Sigmoid colon (tissue), 7 donors: ENCODE data around the gene ZDHHC13. TPM values are rescaled to one million over a fixed set of nuclear protein-coding genes. Genes with fewer than 3 reads are reported as not detected.

Experiments used
- DNase-seq: peaks from one replicate; pipeline ENCODE4 v3.0.0-alpha.2; 2019
- H3K27ac ChIP-seq, 4 donors: fragments of 200-600 bp; sonication (generic); one replicate each; pipeline ENCODE4 v1.5.1; 2016 to 2019; ENCODE audit warnings: mild to moderate bottlenecking in 1 of 4
- H3K27me3 ChIP-seq, 3 donors: fragments of 200-600 bp; sonication (generic); one replicate each; pipeline ENCODE4 v1.5.1; 2019; ENCODE audit warnings: mild to moderate bottlenecking in 1 of 3
- H3K36me3 ChIP-seq, 4 donors: fragments of 200-600 bp; sonication (generic); one replicate each; pipeline ENCODE4 v1.5.1; 2016 to 2019
- H3K4me1 ChIP-seq, 4 donors: fragments of 200-600 bp; sonication (generic); one replicate each; pipeline ENCODE4 v1.5.1; 2017 to 2019
- H3K4me3 ChIP-seq, 4 donors: fragments of 200-600 bp; sonication (generic); one replicate each; pipeline ENCODE4 v1.5.1; 2017 to 2019; ENCODE audit warnings: mild to moderate bottlenecking in 2 of 4, moderate library complexity in 1 of 4
- H3K9me3 ChIP-seq, 4 donors: fragments of 200-600 bp in 3 of 4; sonication (generic) in 3 of 4; one replicate each; pipeline versions ENCODE4 v1.5.1 to v1.6.1; 2013 to 2019
- CTCF ChIP-seq, 4 experiments: fragments of 450-650 bp in 3 of 4; fragments of 200-600 bp in 1 of 4; IDR thresholded peaks; one replicate each; pipeline ENCODE4 v1.5.1; 2016 to 2019; ENCODE audit warnings: antibody characterized with exemption in 4 of 4, mild to moderate bottlenecking in 3 of 4, moderate library complexity in 2 of 4
- EP300 ChIP-seq, 4 donors: sonication (generic); formaldehyde crosslinking; IDR thresholded peaks; one replicate each; pipeline ENCODE4 v1.6.1; 2017; ENCODE audit warnings: antibody characterized with exemption in 4 of 4
- POLR2A ChIP-seq, 2 donors: fragments of 450-650 bp; IDR thresholded peaks; one replicate each; pipeline ENCODE4 v1.6.1; 2016; ENCODE audit warnings: antibody characterized with exemption in 2 of 2, mild to moderate bottlenecking in 2 of 2, moderate library complexity in 2 of 2
- POLR2AphosphoS5 ChIP-seq, 4 donors: sonication (generic); formaldehyde crosslinking; IDR thresholded peaks; one replicate each; pipeline ENCODE4 v1.6.1; 2017; ENCODE audit warnings: antibody characterized with exemption in 4 of 4
- WGBS, 2 donors: extraction: QIAGEN DNeasy Blood & Tissue Kit; methylation state at CpG; one replicate each; pipeline ENCODE4 v1.1.7; 2013; 5-methylcytosine and 5-hydroxymethylcytosine counted together
- intact Hi-C: fragments of 100-400 bp; cut with DNase I; formaldehyde crosslinking; loops from one replicate; pipeline ENCODE4 v1.15.1; 2023
- polyA plus RNA-seq, 3 donors: library from polyadenylated mRNA; stranded (reverse); fragments of 200-250 nt; gene quantifications; one replicate each; pipeline ENCODE4 v1.2.3, GENCODE V29; 2013
- total RNA-seq, 4 donors: library from RNA; depleted of rRNA; stranded (reverse); fragments of >200 nt; gene quantifications; one replicate each; pipeline ENCODE4 v1.1.0, GENCODE V29; 2016
- donor health status: healthy with polysubstance abuse.
- donor health status: Bipolar disorder and iron deficiency.
- donor health status: healthy.

ZDHHC13 gene
- total and polyA plus RNA-seq, 7 donors: 6.6 to 18.4 (median 7.5) TPM

DNA sequence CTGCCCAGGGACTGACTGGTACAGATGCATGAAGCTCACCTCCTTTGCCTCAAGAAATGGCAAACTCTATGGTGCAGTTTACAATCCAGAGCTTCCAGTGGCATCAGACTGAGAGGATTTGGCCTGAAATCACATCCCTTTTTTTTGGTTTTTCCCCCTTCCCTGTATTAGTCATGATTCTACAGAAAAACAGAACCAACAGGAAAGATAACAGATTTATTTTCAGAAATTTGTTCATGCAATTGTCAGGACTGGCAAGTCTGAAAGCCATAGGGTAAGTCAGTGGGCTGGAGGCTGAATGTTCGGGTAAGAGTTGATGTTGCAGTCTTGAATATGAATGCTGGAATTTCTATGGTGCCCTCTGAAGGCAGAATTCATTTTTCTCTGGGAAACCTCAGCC, 12.0 kb upstream of the ZDHHC13 start:
- no peak for TF ChIP-seq CTCF (IDR thresholded peaks at IDR 0.05)
- TF ChIP-seq POLR2A (IDR thresholded peaks at IDR 0.05): no peak
- no peak for TF ChIP-seq EP300 (IDR thresholded peaks at IDR 0.05)
- TF ChIP-seq POLR2AphosphoS5 (IDR thresholded peaks at IDR 0.05): no peak
- H3K27me3 ChIP-seq: no peaks in the 10 kb centered on the region
- intact Hi-C loops: no loop called here
- H3K9me3 ChIP-seq: no peaks in the 10 kb centered on the region
- DNase-seq: no peak
- no peak overlapping the region for H3K27ac ChIP-seq
- 91 to 93% methylated on average over 1 of the region's 1 CpG for WGBS, 2 donors
- no peak overlapping the region for H3K4me3 ChIP-seq
- H3K4me1 ChIP-seq: no peaks in the 10 kb centered on the region
- H3K36me3 ChIP-seq: no peaks in the 10 kb centered on the region

DNA sequence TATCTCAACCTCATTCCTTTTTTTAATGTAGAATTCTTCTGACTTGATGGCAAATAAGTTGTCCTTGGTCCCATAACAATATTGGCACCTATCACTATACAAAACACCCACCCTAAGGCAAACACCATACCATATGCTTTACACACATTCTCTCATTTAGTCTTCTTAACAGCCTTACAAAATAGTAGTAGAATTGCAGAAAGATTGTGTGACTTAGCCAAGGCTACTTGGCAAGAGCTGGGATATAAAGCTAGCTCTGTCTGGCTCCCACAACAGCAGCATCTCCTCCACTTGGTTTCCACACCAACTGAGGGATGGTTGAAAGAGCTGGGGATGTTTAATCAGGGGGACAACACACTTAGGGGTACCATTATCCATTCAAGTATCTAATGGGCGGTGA, 9.8 kb upstream of the ZDHHC13 start:
- H3K27ac ChIP-seq: no peak overlapping the region
- TF ChIP-seq EP300 (IDR thresholded peaks at IDR 0.05): no peak
- TF ChIP-seq POLR2A (IDR thresholded peaks at IDR 0.05): no peak
- no peak for TF ChIP-seq CTCF (IDR thresholded peaks at IDR 0.05)
- H3K4me3 ChIP-seq: no peak overlapping the region
- H3K9me3 ChIP-seq: no peaks in the 10 kb centered on the region
- no peaks in the 10 kb centered on the region for H3K27me3 ChIP-seq
- DNase-seq: no peak
- 96 to 99% methylated on average over 1 of the region's 1 CpG for WGBS, 2 donors
- no peaks in the 10 kb centered on the region for H3K36me3 ChIP-seq
- intact Hi-C loops: no loop called here
- no peaks in the 10 kb centered on the region for H3K4me1 ChIP-seq

DNA sequence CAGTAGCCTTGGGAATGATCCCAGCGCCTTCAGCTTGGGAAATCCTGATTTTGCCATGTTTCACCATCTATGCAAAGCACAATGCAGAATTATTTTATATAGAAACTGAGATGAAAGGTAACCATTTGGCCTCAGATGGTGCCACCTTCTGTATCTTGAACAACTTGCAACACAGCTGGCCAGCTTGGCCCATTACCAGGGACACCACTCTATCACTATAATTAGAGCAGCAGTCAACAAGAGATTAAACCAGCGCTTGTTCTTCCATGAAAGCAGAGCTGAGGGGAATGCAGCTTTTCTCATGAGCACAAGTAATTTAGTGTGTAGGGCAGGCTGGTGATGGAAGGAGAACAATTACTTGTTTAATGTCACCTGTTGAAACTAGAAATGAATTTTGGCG, 6.7 kb upstream of the ZDHHC13 start:
- no peaks in the 10 kb centered on the region for H3K9me3 ChIP-seq
- intact Hi-C loops: loop anchor here (10.0 kb wide), 1 partner anchor 125 kb away; no protein-coding TSS in a partner anchor
- no peak for TF ChIP-seq POLR2AphosphoS5 (IDR thresholded peaks at IDR 0.05)
- TF ChIP-seq EP300 (IDR thresholded peaks at IDR 0.05): no peak
- TF ChIP-seq CTCF (IDR thresholded peaks at IDR 0.05): no peak
- no peak overlapping the region for H3K27ac ChIP-seq
- no peak for DNase-seq
- no peaks in the 10 kb centered on the region for H3K36me3 ChIP-seq
- no peak overlapping the region for H3K4me3 ChIP-seq
- H3K27me3 ChIP-seq: no peaks in the 10 kb centered on the region
- no peaks in the 10 kb centered on the region for H3K4me1 ChIP-seq
- 62 to 82% methylated on average over 3 of the region's 3 CpGs for WGBS, 2 donors

DNA sequence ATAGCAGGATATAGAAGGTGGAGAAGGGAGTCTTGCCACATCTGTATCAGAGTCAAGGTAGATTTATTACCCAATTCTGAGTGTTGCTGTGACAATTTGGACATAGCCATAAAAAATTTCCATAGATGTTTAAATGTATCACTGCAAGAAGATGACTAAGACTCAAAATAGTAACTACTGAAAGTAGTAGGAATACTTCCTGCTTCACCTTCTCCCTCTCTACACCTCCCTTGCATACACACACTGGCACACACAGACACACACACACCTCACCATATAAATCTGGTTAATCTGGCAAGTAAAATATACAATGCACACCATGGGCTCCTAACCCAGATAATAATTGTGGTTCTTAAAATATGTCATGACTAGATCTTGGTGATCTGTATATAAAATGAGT, 5.2 kb upstream of the ZDHHC13 start:
- no peak for TF ChIP-seq EP300 (IDR thresholded peaks at IDR 0.05)
- TF ChIP-seq CTCF (IDR thresholded peaks at IDR 0.05): no peak
- TF ChIP-seq POLR2AphosphoS5 (IDR thresholded peaks at IDR 0.05): no peak
- no peak for TF ChIP-seq POLR2A (IDR thresholded peaks at IDR 0.05)
- Histone ChIP-seq H3K36me3 (no peaks in the 10 kb centered on the region), H3K27me3 (no peaks in the 10 kb centered on the region), H3K27ac (no peak overlapping the region), H3K4me1 (peaks cover 0 to 7% (median 0%) of the 10 kb centered on the region in 4 donors), H3K9me3 (no peaks in the 10 kb centered on the region), H3K4me3 (no peak overlapping the region)
- no peak for DNase-seq
- intact Hi-C loops: loop anchor here (10.0 kb wide), 1 partner anchor 123 kb away; no protein-coding TSS in a partner anchor

DNA sequence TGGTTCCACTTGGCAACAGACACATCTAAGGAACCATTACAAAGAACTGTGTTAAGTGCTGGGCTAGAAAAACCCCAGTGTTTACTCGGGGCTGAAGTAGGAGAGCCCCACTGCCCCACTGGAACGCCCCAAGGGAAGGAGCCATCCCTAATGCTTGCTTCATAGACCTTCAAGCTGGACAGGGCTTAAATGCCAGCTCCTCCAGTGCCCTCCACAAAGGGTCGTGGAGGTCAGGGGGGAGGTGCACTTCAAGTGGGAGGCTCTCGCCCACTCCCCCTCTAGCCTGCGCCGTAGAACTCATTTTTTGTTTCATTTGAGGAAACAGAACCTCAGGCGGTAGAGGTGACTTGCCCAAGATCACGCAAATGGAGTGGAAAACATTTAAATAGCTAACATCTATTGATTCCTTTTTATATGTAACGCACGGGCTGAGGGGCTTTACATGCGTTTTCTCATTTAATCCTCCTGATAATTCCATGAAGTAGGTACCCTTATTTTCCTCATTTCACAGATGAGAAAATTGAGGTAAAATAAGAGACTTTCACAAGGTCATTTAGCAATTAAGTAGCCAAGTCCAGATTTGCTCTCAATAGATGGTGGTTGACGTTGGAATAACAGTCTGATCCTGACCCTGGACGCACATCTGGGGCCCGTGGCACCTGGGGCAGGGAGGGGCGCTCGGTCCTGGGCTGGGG, 545 bp upstream of the ZDHHC13 start:
- peak overlapping the region; percentile 84 to 95 (median 92) for H3K4me3 ChIP-seq
- H3K9me3 ChIP-seq: no peaks in the 10 kb centered on the region
- peaks cover 0 to 23% (median 3%) of the 10 kb centered on the region in 4 donors for H3K4me1 ChIP-seq
- no peaks in the 10 kb centered on the region for H3K27me3 ChIP-seq
- intact Hi-C loops: loop anchor here (2.0 to 10.0 kb wide), 2 partner anchors 40 to 118 kb away; no protein-coding TSS in a partner anchor
- no peak for DNase-seq
- H3K27ac ChIP-seq: peak overlapping the region in 2 of 4 donors; percentile 70 to 77
- H3K36me3 ChIP-seq: no peaks in the 10 kb centered on the region
- WGBS, 2 donors: 31 to 36% methylated on average over 16 of the region's 16 CpGs
- TF ChIP-seq POLR2A (IDR thresholded peaks at IDR 0.05): no peak
- no peak for TF ChIP-seq CTCF (IDR thresholded peaks at IDR 0.05)
- TF ChIP-seq POLR2AphosphoS5 (IDR thresholded peaks at IDR 0.05): no peak
- TF ChIP-seq EP300 (IDR thresholded peaks at IDR 0.05): no peak
